OCI-LY1 (cell line): Measurements from ENCODE around the gene ADGRD2.

Experiments used
- H2AFZ ChIP-seq: fragments of 200-600 bp; sonication (generic), shearing (Covaris generic); 2 replicates; pipeline ENCODE4 v1.6.0; 2014; ENCODE audit warnings: antibody characterized with exemption, mild to moderate bottlenecking, low read length
- H3F3A ChIP-seq: fragments of 200-600 bp; sonication (generic), shearing (Covaris generic); 2 replicates; pipeline ENCODE4 v1.6.0; 2014; ENCODE audit warnings: mild to moderate bottlenecking, antibody characterized with exemption, low read length, moderate library complexity; ENCODE audit not compliant: insufficient read depth
- H3K27ac ChIP-seq: fragments of 200-600 bp; sonication (generic); 2 replicates; pipeline ENCODE4 v1.5.1; 2014; ENCODE audit warnings: low read length, mixed run types, mild to moderate bottlenecking, low read depth; ENCODE audit not compliant: poor library complexity, severe bottlenecking
- H3K27me3 ChIP-seq: fragments of 200-600 bp; sonication (generic); 2 replicates; pipeline ENCODE4 v1.6.0; 2014; ENCODE audit warnings: antibody characterized with exemption, mild to moderate bottlenecking, low read length, moderate library complexity; ENCODE audit not compliant: insufficient read depth
- H3K36me3 ChIP-seq: fragments of 200-600 bp; sonication (generic); 2 replicates; pipeline ENCODE4 v1.6.1; 2014; ENCODE audit warnings: mild to moderate bottlenecking, antibody characterized with exemption, low read length, moderate library complexity, mixed read lengths; ENCODE audit not compliant: insufficient read depth
- H3K4me1 ChIP-seq: fragments of 200-600 bp; sonication (generic); 2 replicates; pipeline ENCODE4 v1.5.1; 2014; ENCODE audit warnings: mild to moderate bottlenecking, low read length, moderate library complexity; ENCODE audit not compliant: insufficient read depth, severe bottlenecking
- H3K4me2 ChIP-seq: fragments of 200-600 bp; sonication (generic), shearing (Covaris generic); 2 replicates; pipeline ENCODE4 v1.6.1; 2014; ENCODE audit warnings: low read length
- H3K4me3 ChIP-seq: fragments of 200-600 bp; sonication (generic); 2 replicates; pipeline ENCODE4 v1.5.1; 2014; ENCODE audit warnings: low read length, low read depth, mild to moderate bottlenecking, mixed read lengths; ENCODE audit not compliant: poor library complexity, severe bottlenecking
- H3K79me2 ChIP-seq: fragments of 200-600 bp; shearing (Covaris generic); 2 replicates; pipeline ENCODE4 v1.6.1; 2016; ENCODE audit warnings: mixed run types, low read length, mixed read lengths; ENCODE audit not compliant: insufficient read depth
- H3K9ac ChIP-seq: fragments of 200-600 bp; sonication (generic), shearing (Covaris generic); 2 replicates; pipeline ENCODE4 v1.6.1; 2014; ENCODE audit warnings: mild to moderate bottlenecking, low read length, mixed read lengths
- H3K9me2 ChIP-seq: fragments of 200-600 bp; sonication (generic), shearing (Covaris generic); 2 replicates; pipeline ENCODE4 v1.6.1; 2014; ENCODE audit warnings: low read depth, mild to moderate bottlenecking, low read length, mixed read lengths
- H3K9me3 ChIP-seq: fragments of 200-600 bp; shearing (Covaris generic); 2 replicates; pipeline ENCODE4 v1.6.1; 2014; ENCODE audit warnings: low read length, mixed read lengths
- H4K20me1 ChIP-seq: fragments of 200-600 bp; sonication (generic), shearing (Covaris generic); 2 replicates; pipeline ENCODE4 v1.6.0; 2016; ENCODE audit warnings: mild to moderate bottlenecking, low read length; ENCODE audit not compliant: insufficient read depth
- EZH2 ChIP-seq: fragments of 200-600 bp; sonication (generic), shearing (Covaris generic); IDR thresholded peaks from 2 replicates; pipeline ENCODE4 v1.8.0; 2017; ENCODE audit warnings: borderline replicate concordance, mixed run types, mild to moderate bottlenecking, antibody characterized with exemption, low read length, moderate library complexity, mixed read lengths
- TF ChIP-seq, protein P1 (sequence below): fragments of 200-600 bp; sonication (generic), shearing (Covaris generic); IDR thresholded peaks from 2 replicates; pipeline ENCODE4 v1.5.1; 2017; ENCODE audit warnings: mild to moderate bottlenecking, antibody characterized with exemption, low read length, moderate library complexity, mixed read lengths

The ADGRD2 gene

DNA sequence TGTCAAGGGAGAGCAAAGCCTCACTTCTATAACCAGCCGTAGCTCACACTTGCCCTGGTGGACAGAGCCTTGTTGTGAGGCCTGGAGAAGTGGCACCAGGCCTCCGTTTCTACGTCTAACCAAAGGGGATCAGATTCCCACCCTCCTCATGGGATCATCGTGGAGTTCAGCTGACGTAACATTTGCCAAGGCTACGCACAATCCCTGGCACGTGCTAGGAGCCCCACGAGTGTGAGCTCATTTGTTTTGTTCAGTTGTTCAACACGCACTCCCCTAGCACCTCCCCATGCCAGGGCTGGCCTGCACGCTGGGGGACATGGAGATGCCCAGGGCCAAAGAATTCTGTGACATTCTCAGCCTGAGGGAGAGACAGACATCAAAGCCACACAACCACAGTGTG lies 23.1 kb downstream of the ADGRD2 start:
- no peak overlapping the region for H2AFZ ChIP-seq
- H3K9me3 ChIP-seq, result no peaks in the 10 kb centered on the region

DNA sequence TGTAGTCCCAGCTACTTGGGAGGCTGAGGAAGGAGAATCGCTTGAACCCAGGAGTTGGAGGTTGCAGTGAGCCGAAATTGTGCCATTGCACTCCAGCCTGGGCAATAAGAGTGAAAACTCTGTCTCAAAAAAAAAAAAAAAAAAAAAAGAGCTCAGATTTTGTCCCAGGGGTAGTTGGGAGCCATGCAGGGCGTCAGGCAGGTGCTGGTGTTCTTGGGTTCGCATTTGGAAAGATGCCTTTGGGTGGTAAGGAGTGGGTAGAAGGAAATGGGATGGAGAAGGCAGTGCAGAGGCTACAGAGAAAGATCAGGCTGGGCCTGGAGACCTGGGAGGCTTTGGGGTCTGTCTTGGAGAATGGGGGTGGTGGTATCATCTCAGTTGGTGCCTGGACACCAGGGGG lies 23.9 kb downstream of the ADGRD2 start:
- no peak for TF ChIP-seq EZH2
- TF ChIP-seq, protein P1, sequence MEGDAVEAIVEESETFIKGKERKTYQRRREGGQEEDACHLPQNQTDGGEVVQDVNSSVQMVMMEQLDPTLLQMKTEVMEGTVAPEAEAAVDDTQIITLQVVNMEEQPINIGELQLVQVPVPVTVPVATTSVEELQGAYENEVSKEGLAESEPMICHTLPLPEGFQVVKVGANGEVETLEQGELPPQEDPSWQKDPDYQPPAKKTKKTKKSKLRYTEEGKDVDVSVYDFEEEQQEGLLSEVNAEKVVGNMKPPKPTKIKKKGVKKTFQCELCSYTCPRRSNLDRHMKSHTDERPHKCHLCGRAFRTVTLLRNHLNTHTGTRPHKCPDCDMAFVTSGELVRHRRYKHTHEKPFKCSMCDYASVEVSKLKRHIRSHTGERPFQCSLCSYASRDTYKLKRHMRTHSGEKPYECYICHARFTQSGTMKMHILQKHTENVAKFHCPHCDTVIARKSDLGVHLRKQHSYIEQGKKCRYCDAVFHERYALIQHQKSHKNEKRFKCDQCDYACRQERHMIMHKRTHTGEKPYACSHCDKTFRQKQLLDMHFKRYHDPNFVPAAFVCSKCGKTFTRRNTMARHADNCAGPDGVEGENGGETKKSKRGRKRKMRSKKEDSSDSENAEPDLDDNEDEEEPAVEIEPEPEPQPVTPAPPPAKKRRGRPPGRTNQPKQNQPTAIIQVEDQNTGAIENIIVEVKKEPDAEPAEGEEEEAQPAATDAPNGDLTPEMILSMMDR, result no peak
- Histone ChIP-seq H3K4me2 (no peak overlapping the region), H3F3A (no peaks in the 10 kb centered on the region), H2AFZ (no peak overlapping the region), H3K9me3 (no peaks in the 10 kb centered on the region), H3K36me3 (no peaks in the 10 kb centered on the region), H3K27me3 (no peaks in the 10 kb centered on the region), H3K4me3 (no peak overlapping the region), H3K9me2 (no peaks in the 10 kb centered on the region), H3K79me2 (no peaks in the 10 kb centered on the region), H3K27ac (no peak overlapping the region), H3K9ac (no peak overlapping the region), H3K4me1 (peaks cover 10% of the 10 kb centered on the region), H4K20me1 (no peaks in the 10 kb centered on the region)

More for the DNA sequence above, 23.1 kb downstream of the ADGRD2 start:
- no peak for TF ChIP-seq EZH2
- TF ChIP-seq, protein P1, result no peak
- Histone ChIP-seq H3K4me2 (no peak overlapping the region), H3K27me3 (no peaks in the 10 kb centered on the region), H3F3A (no peaks in the 10 kb centered on the region), H3K36me3 (no peaks in the 10 kb centered on the region), H4K20me1 (no peaks in the 10 kb centered on the region), H3K4me1 (peaks cover 10% of the 10 kb centered on the region), H3K9me2 (no peaks in the 10 kb centered on the region), H3K9ac (no peak overlapping the region), H3K27ac (no peak overlapping the region), H3K4me3 (no peak overlapping the region), H3K79me2 (no peaks in the 10 kb centered on the region)

DNA sequence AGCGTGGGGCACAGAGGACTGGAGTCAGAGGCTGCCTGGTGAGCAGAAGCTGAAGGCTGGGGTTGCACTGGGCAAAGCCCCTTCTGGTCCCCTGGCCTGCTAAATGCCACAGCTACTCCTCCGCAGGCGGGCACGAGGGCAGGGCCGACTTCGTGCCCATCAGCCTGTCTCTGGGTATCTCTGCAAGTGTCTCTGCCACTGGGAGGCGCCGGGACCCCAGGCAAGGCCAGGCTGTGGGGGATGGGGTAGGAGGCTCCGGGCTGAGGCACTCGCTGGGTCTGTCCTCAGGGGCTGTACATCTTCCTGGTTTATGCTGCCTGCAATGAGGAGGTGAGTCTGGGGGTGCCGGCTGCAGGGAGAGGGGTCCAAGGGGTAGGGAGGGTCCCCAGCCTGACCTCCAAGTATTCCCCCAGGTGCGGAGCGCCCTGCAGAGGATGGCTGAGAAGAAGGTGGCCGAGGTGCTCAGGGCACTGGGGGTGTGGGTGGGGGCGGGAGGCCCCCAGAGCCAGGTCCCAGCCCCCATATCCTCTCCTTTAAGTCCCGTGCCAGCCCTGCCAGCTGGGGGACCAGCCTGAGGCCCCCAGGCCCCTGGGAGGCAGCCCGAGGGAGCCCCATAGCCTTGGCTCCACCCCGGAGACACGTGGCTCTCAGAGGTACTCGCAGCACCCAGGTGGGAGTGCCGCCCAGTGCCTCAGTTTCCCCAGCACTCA lies 25.1 kb downstream of the ADGRD2 start:
- Histone ChIP-seq H3K4me3 (no peak overlapping the region), H3F3A (no peaks in the 10 kb centered on the region), H3K9me2 (no peaks in the 10 kb centered on the region), H3K4me1 (peaks cover 14% of the 10 kb centered on the region), H3K27me3 (no peaks in the 10 kb centered on the region), H3K36me3 (no peaks in the 10 kb centered on the region), H3K27ac (no peak overlapping the region), H3K9ac (no peak overlapping the region), H2AFZ (no peak overlapping the region), H3K4me2 (no peak overlapping the region), H3K79me2 (no peaks in the 10 kb centered on the region), H4K20me1 (no peaks in the 10 kb centered on the region), H3K9me3 (no peaks in the 10 kb centered on the region)
- TF ChIP-seq, protein P1, result peak; percentile 34; the same call in 1 of the 2 replicates
- TF ChIP-seq EZH2, result no peak
